GM13977 (cell line): Measurements from ENCODE around the gene SH3RF2.

Experiments
- DNase-seq: peaks from one replicate; pipeline ENCODE4 v3.0.0; 2012; ENCODE audit warnings: low spot score
- CTCF ChIP-seq: IDR thresholded peaks from 2 replicates; pipeline ENCODE4 v1.5.1; 2012; ENCODE audit warnings: mild to moderate bottlenecking, control low read depth; ENCODE audit not compliant: insufficient read depth; ENCODE audit errors: extremely low read depth, missing control alignments
- in situ Hi-C: fragments of 300-500 bp; cut with MboI; formaldehyde crosslinking; loops from one replicate; pipeline ENCODE4 v1.12.0; 2022; ENCODE audit warnings: low sequenced_read_pairs, low pct_unique_long_range_greater_than_20kb, mixed read lengths, inconsistent platforms; ENCODE audit not compliant: unreplicated experiment

The SH3RF2 gene

DNA sequence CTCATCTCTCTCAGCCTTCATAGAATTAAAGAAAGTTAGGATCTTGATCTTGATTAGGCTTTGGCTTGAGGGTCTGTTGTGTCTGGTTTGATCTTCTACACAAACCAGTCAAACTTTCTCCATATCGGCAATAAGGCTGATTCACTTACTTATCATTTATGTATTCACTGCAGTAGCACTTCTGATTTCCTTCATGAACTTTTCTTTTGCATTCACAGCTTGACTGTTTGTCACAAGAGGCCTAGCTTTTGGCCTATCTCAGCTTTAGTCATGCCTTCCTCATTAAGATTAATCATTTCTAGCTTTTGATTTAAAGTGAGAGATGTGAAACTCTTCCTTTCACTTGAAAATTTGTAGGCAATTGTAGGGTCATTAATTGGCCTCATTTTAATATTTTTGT lies 62.8 kb downstream of the SH3RF2 start:
- in situ Hi-C loops: no loop called here
- TF ChIP-seq CTCF: no peak

DNA sequence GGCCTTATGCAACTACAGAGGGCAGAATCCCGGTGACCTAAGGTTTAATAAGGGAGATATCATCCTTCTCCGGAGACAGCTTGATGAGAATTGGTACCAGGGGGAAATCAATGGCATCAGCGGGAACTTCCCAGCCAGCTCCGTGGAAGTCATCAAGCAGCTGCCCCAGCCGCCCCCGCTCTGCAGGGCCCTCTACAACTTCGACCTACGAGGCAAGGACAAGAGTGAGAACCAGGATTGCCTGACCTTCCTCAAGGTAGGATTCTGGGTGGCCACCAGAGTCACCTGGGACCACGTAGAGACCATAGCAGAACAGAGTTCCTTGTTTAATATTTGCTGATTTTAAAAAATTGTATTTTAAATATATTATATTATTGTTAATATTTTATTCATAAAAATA lies 63.7 kb downstream of the SH3RF2 start:
- TF ChIP-seq CTCF: no peak
- in situ Hi-C loops: no loop called here
- DNase-seq: no peak

More for the DNA sequence above, 62.8 kb downstream of the SH3RF2 start:
- no peak for DNase-seq

DNA sequence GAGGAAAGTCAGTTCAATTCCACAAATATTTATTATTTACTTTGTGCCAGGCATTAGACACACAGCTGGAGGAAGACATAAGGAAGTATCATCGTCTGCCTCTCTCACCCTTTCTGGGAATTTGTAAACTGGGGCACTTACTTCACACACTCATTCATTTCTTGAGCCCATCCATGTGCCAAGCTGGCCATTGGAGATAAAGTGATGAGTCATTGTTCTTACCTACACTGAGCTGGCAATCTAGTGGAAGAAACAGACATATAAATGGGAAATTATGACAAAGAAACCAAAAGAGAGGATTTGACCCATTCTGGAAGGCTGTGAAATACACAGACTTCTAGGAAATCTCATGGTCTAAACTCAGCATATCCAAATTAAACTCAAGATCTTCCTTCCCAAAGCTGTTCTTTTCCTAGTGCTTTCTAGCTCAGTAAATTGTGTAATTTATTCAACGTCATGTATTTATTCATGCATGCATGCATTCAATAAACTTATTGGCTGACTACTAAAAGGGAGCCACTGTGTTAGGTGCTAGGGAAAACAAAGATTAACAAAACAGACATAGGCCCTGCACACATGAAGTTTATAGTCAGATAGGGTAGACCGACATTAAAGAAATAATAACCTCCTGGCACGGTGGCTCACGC lies 65.3 kb downstream of the SH3RF2 start:
- DNase-seq: no peak
- in situ Hi-C loops: no loop called here
- TF ChIP-seq CTCF: no peak

DNA sequence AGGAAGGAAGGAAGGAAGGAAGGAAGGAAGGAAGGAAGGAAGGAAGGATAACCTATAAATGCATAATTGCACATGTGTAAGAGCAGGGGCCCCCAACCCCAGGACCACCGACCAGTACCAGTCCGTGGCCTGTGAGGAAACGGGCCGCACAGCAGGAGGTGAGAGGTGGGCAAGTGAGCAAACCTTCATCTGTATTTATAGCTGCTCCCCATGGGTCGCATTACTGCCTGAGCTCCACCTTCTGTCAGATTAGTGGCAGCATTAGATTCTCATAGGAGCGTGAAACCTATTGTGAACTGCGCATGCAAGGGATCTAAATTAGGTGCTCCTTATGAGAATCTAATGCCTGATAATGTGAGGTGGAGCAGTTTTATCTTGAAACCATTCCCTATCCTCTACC lies 66.1 kb downstream of the SH3RF2 start:
- in situ Hi-C loops: no loop called here
- TF ChIP-seq CTCF: no peak
- DNase-seq: no peak

- TF ChIP-seq CTCF: no peak
- no peak for DNase-seq
- in situ Hi-C loops: no loop called here
Measured at GRCh38 chr5:146003852-146004251, 67.5 kb downstream of the SH3RF2 start.

- no peak for DNase-seq
- in situ Hi-C loops: no loop called here
- TF ChIP-seq CTCF: no peak
Measured at GRCh38 chr5:146005264-146005663, 68.9 kb downstream of the SH3RF2 start.
